Breast epithelium (tissue), 3 donors: Measurements from ENCODE around the gene PCDHGA7.

Source experiments
- CTCF ChIP-seq, 3 donors: fragments of 450-650 bp; IDR thresholded peaks; one replicate each; pipeline ENCODE4 v1.5.1; 2016 to 2017; ENCODE audit warnings: antibody characterized with exemption in 3 of 3, mild to moderate bottlenecking in 3 of 3, moderate library complexity in 3 of 3
- POLR2A ChIP-seq: fragments of 450-650 bp; IDR thresholded peaks from one replicate; pipeline ENCODE4 v1.6.1; 2016; ENCODE audit warnings: antibody characterized with exemption, mild to moderate bottlenecking, moderate library complexity
- POLR2AphosphoS5 ChIP-seq, 3 donors: sonication (generic); formaldehyde crosslinking; IDR thresholded peaks; one replicate each; pipeline ENCODE4 v1.6.1; 2017; ENCODE audit warnings: antibody characterized with exemption in 3 of 3

GRCh38 chr5:141383345-141383744 is 803 bp downstream of the PCDHGA7 start:
- no peak for TF ChIP-seq POLR2A
- TF ChIP-seq CTCF (IDR thresholded peaks at IDR 0.05) = no peak
- TF ChIP-seq POLR2AphosphoS5 (IDR thresholded peaks at IDR 0.05) = no peak
